Mesenteric fat pad (tissue), 1 donor: Measurements from ENCODE around the gene LAMC2. TPM values are rescaled to one million over a fixed set of nuclear protein-coding genes. Genes with fewer than 3 reads are reported as not detected.

ENCODE experiments used
- DNase-seq: peaks from one replicate; pipeline ENCODE4 v3.0.0-alpha.2; 2020; ENCODE audit warnings: low spot score
- total RNA-seq: library from RNA; stranded (reverse); fragmentation: NEBNext Ultra II Directional; extraction: Animal tissue kit (Norgen Biotek cat#: 25700); gene quantifications from one replicate; pipeline ENCODE4 v1.2.1, GENCODE V29; 2021
- donor health status: DM: yes; HTN: yes; CAD: no.

Gene LAMC2
- total RNA-seq, 1 donor from 2014 or later, result 1.0 TPM

DNA sequence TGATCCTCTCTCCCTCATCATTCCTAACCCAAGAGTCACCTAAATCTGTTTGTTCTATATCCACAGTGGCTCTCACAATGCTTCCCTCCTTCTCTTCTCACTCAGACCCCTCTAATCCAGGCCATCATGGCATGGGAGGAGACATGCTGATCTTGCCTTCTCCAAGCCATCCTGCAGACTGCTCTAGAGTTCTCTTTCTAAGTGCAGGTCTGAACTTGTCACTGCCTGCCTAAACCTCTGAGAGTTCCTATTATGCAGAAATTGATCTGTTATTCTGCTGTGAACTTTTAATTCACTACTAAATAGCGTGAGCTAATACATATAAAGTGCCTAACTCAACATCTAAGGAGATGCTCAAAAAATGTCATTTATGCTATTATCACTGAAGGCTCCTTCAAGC, 26.8 kb downstream of the LAMC2 start:
- DNase-seq, result no peak

- DNase-seq, result no peak
Observed at GRCh38 chr1:183214021-183214970, 28.2 kb downstream of the LAMC2 start.

DNA sequence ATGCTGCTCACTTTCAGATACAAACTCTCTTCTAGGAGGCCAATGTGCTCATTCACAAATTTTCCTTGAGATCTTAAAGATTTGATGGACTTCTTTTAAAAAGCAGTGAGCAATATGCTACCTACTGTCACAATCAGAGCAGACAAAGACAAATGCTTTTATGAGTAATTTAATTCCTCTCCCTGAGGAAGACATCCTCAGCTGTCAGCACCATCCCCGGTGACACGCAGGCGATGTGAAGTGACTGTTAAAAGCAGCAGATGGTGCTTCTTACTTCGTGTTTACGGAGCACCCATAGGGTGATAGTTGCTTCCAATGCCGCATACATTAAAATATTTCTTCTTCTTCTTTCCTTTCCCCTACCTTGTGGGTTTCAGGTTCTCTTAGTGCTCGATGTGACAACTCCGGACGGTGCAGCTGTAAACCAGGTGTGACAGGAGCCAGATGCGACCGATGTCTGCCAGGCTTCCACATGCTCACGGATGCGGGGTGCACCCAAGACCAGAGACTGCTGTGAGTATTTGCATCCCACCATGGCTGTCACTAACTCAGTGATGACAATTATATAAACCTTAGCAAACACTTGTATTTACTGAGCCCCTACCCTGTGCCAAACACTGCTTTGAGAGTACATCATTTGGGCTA, 29.1 kb downstream of the LAMC2 start:
- DNase-seq, result no peak

GRCh38 chr1:183215936-183216335, 29.9 kb downstream of the LAMC2 start:
- no peak for DNase-seq

GRCh38 chr1:183218027-183218618, 32.1 kb downstream of the LAMC2 start:
- no peak for DNase-seq

DNA sequence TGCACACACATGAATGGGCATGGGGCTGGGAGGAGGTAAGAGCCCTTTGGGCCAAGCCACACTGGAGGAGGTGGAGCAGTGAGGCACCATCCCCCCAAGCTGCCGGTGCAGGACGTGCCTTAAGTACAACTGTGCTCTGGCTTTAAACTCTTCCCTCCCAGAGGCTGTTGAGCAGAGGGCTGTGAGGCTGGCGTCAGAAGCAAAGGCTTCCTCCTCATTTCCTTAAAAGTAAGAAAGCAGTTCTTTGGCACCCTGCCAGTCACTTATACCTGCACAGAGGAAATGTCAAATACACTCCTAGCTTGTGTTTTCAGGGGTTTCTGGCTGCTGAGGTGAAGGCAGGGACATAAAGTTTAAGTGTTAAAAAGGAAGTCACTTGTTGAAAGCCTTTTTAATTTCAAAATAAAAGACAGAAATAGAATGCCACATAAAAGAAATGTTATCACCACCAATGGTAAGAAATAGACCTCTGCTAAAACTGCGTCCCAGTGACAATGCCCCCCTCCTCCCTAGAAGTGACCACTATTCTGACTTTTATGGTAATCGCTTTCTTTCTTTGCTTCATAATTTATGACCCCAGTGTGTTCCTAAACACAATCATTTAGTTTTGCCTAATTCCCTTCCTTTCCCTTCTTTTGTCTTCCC, 33.0 kb downstream of the LAMC2 start:
- DNase-seq, result no peak

DNA sequence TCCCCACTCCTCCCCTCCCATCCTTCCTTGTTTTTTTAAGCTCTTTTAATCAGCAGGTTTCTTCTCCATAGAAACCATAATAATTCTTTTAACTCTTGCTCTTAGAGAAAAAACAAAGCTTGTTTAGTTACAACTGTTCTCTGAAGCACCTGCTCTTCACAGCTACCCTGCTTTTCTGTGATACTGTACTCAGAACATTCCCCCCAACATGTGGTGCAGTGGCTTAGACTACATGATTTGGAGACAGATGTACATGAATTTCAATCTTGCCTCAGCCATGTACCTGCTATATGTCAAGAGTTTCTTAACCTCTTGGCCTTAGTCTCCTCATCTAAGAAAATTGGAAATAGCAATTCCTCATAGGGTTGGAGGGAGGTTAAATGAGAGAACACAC, 33.5 kb downstream of the LAMC2 start:
- DNase-seq, result no peak

- no peak for DNase-seq
Observed at GRCh38 chr1:183222909-183223308, 36.8 kb downstream of the LAMC2 start.

- DNase-seq, result no peak
Observed at GRCh38 chr1:183223467-183223866, 37.4 kb downstream of the LAMC2 start.

GRCh38 chr1:183226361-183226760, 40.3 kb downstream of the LAMC2 start:
- DNase-seq, result no peak

GRCh38 chr1:183226963-183227362, 40.9 kb downstream of the LAMC2 start:
- no peak for DNase-seq

- DNase-seq, result no peak
Observed at GRCh38 chr1:183227422-183228346, 41.6 kb downstream of the LAMC2 start.

DNA sequence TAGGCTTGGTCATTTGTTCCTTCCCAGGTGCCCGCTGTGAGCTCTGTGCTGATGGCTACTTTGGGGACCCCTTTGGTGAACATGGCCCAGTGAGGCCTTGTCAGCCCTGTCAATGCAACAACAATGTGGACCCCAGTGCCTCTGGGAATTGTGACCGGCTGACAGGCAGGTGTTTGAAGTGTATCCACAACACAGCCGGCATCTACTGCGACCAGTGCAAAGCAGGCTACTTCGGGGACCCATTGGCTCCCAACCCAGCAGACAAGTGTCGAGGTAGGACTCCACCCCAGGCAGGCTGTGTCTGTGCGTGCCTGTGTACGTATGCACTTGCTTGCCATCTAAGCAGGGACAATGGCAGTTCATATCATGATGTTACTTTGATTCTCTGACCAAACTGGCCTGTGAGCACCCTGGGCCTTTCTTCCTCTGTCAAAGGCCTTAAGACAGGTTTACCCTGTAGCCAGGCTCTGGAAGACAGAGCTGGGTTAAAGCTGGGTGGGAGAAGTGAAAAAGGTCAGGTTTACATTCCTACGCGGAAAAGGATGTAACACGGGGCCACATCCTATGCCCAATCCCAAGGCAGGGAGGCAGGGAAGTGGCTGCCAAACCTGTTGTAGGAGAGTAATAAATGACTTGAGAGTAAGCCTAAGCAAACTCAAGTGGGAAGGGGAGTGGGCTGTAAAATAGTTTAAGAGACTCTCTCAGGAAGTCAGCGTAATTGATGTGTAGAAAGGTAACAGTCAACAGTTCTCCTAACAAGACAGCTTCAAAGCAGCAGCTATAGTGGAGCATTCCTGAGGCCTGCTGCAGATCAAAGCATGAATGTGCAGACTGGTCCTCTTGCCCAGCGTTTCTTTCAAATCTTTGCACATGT, 42.5 kb downstream of the LAMC2 start:
- DNase-seq, result no peak

DNA sequence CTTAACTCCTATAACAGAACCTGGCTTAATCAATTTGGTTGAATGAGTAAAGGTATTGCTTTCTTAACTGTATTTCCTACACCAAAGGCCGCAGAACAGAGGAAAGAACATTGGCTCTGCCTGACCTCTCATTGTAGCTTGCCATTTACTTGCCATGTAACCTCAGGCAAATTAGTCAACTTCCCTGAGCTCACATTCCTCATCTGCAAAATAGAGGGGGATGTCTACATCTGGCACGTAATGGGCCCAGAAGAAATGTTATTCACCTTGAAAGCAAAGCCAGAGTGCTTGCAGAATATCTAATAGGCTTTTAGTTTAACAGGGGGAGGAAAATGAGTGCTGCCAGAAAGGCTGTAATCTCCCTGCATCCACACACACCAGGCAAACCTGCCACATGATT, 44.3 kb downstream of the LAMC2 start:
- no peak for DNase-seq

GRCh38 chr1:183231545-183231944, 45.5 kb downstream of the LAMC2 start:
- no peak for DNase-seq

GRCh38 chr1:183233113-183233512, 47.0 kb downstream of the LAMC2 start:
- no peak for DNase-seq

DNA sequence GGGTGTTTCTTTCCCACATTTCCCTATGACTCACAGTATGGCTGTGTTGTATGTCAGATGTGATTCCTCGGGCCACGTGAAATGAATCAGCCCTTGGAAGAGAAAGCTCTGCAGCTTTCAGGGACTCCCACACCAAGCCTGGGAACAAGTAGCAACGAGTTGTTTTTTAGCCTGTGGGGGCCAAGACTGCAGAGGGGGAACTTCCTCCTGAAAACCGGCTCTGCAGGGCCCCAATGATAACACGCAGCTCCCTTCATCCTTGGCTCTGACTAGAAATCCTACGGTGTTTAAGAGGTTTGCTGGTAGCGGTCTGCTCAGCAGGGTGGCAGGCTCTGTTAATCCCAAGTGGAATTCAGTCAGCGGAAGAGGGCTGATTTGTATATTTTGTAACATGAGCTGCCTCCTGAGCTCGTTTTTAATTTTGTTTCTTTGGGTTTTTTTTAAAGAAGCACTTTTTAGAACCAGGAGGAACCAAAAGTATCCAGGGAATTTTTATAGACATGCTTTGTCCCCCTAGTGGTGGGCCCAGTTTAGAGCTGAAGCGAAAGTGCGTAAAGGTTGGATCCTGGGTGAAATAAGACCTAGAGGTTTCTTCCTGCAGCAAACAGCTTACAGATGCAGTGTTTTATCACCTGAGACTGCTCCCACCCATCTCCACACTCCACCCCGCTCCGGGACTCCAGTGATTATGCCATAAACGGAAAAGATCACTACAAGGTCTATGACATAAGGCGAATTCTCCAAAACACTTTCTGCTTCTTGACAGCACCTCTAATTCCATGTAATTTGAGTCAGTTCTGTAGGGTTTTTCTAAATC, 48.8 kb downstream of the LAMC2 start:
- DNase-seq, result no peak

DNA sequence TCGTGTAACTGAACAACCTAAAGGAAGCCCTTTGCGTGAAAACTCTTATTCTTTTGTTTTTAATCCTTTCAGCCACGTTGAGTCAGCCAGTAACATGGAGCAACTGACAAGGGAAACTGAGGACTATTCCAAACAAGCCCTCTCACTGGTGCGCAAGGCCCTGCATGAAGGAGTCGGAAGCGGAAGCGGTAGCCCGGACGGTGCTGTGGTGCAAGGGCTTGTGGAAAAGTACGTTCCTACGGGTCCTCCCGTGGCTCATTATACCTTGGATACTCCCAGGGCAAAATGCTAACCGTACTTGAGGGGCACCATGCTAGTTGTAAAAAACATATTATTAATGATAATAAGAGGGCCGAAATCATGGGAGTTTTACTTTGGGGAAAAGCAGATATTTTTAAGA, 49.4 kb downstream of the LAMC2 start:
- no peak for DNase-seq
